Liver (tissue), 3 donors: ENCODE measurements around the gene LGALS8.

Experiments used
- CTCF ChIP-seq: fragments of 150-350 bp; IDR thresholded peaks from 2 replicates; pipeline ENCODE4 v1.5.1; 2017; ENCODE audit warnings: improper control_type of control experiment, low read depth, low read length; ENCODE audit not compliant: missing input control
- FOXA1 ChIP-seq: IDR thresholded peaks from 2 replicates; pipeline ENCODE4 v1.6.1; 2016; ENCODE audit warnings: antibody characterized with exemption
- JUND ChIP-seq, 2 donors: IDR thresholded peaks; 2 replicates each; pipeline ENCODE4 v1.6.1; 2016; ENCODE audit warnings: antibody characterized with exemption in 2 of 2
- NR2F2 ChIP-seq: IDR thresholded peaks from 2 replicates; pipeline ENCODE4 v1.6.1; 2016; ENCODE audit warnings: antibody characterized with exemption
- RAD21 ChIP-seq, 2 donors: IDR thresholded peaks; 2 replicates each; pipeline ENCODE4 v1.6.1; 2016; ENCODE audit warnings: antibody characterized with exemption in 2 of 2, mild to moderate bottlenecking in 2 of 2
- REST ChIP-seq: IDR thresholded peaks from 2 replicates; pipeline ENCODE4 v1.6.1; 2016; ENCODE audit warnings: antibody characterized with exemption, mild to moderate bottlenecking
- TF ChIP-seq, protein P1 (sequence below): IDR thresholded peaks from 2 replicates; pipeline ENCODE4 v1.6.1; 2016; ENCODE audit warnings: antibody characterized with exemption
- TF ChIP-seq, protein P2 (sequence below): IDR thresholded peaks from 2 replicates; pipeline ENCODE4 v1.6.1; 2016; ENCODE audit warnings: antibody characterized with exemption
- donor health status: healthy.
- donor health status: healthy.

- TF ChIP-seq CTCF = no peak
- TF ChIP-seq NR2F2 = no peak
- TF ChIP-seq, protein P1, sequence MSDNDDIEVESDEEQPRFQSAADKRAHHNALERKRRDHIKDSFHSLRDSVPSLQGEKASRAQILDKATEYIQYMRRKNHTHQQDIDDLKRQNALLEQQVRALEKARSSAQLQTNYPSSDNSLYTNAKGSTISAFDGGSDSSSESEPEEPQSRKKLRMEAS = no peak
- TF ChIP-seq, protein P2, sequence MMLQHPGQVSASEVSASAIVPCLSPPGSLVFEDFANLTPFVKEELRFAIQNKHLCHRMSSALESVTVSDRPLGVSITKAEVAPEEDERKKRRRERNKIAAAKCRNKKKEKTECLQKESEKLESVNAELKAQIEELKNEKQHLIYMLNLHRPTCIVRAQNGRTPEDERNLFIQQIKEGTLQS = no peak
- no peak for TF ChIP-seq JUND (IDR thresholded peaks at IDR 0.05)
- no peak for TF ChIP-seq FOXA1
- no peak for TF ChIP-seq RAD21 (IDR thresholded peaks at IDR 0.05)
- no peak for TF ChIP-seq REST
Measured at GRCh38 chr1:236509647-236510401, 14.0 kb upstream of the LGALS8 start.
